Measurements from ENCODE around the gene WDR20.

WDR20 gene

GRCh38 chr14:102229739-102230092 is 90.0 kb downstream of the WDR20 start:
- TF ChIP-seq EP300 (IDR thresholded peaks at IDR 0.05; ENCODE audit: borderline replicate concordance) = no peak
- no peak for TF ChIP-seq REST (IDR thresholded peaks at IDR 0.05; ENCODE audit: low read depth)
- no peak for TF ChIP-seq CREB1 (IDR thresholded peaks at IDR 0.05; ENCODE audit: low read depth)
- no peak for TF ChIP-seq TCF12 (IDR thresholded peaks at IDR 0.05; ENCODE audit: low read depth)
- TF ChIP-seq CEBPB (IDR thresholded peaks at IDR 0.05) = no peak
- TF ChIP-seq NFIC (IDR thresholded peaks at IDR 0.05) = no peak
- TF ChIP-seq TAF1 (IDR thresholded peaks at IDR 0.05; ENCODE audit: low read depth) = no peak
- no peak for TF ChIP-seq TEAD4 (IDR thresholded peaks at IDR 0.05)
- TF ChIP-seq ZBTB7A (IDR thresholded peaks at IDR 0.05; ENCODE audit: low read depth) = no peak
- TF ChIP-seq USF1 (IDR thresholded peaks at IDR 0.05) = no peak
- TF ChIP-seq EGR1 (IDR thresholded peaks at IDR 0.05) = no peak
- no peak for TF ChIP-seq RAD21 (IDR thresholded peaks at IDR 0.05; ENCODE audit: low read depth)
- no peak for TF ChIP-seq MAX (IDR thresholded peaks at IDR 0.05)
- TF ChIP-seq YY1 (IDR thresholded peaks at IDR 0.05; ENCODE audit: low read depth) = no peak
- TF ChIP-seq FOXM1 (IDR thresholded peaks at IDR 0.05; ENCODE audit: borderline replicate concordance, low read depth) = no peak

GRCh38 chr14:102230481-102231210 is 90.9 kb downstream of the WDR20 start:
- TF ChIP-seq MAX (IDR thresholded peaks at IDR 0.05) (no peak), EGR1 (IDR thresholded peaks at IDR 0.05) (no peak), ZBTB7A (IDR thresholded peaks at IDR 0.05; ENCODE audit: low read depth) (no peak), TCF12 (IDR thresholded peaks at IDR 0.05; ENCODE audit: low read depth) (no peak), NFIC (IDR thresholded peaks at IDR 0.05) (no peak), USF1 (IDR thresholded peaks at IDR 0.05) (no peak), EP300 (IDR thresholded peaks at IDR 0.05; ENCODE audit: borderline replicate concordance) (no peak), CREB1 (IDR thresholded peaks at IDR 0.05; ENCODE audit: low read depth) (no peak), RAD21 (IDR thresholded peaks at IDR 0.05; ENCODE audit: low read depth) (no peak), FOXM1 (IDR thresholded peaks at IDR 0.05; ENCODE audit: borderline replicate concordance, low read depth) (no peak), TEAD4 (IDR thresholded peaks at IDR 0.05) (no peak), REST (IDR thresholded peaks at IDR 0.05; ENCODE audit: low read depth) (no peak)

- no peak for TF ChIP-seq RAD21 (IDR thresholded peaks at IDR 0.05; ENCODE audit: low read depth)
- no peak for TF ChIP-seq NFIC (IDR thresholded peaks at IDR 0.05)
- TF ChIP-seq MAX (IDR thresholded peaks at IDR 0.05) = no peak
- TF ChIP-seq EP300 (IDR thresholded peaks at IDR 0.05; ENCODE audit: borderline replicate concordance) = no peak
- TF ChIP-seq TAF1 (IDR thresholded peaks at IDR 0.05; ENCODE audit: low read depth) = no peak
- no peak for TF ChIP-seq YY1 (IDR thresholded peaks at IDR 0.05; ENCODE audit: low read depth)
- no peak for TF ChIP-seq REST (IDR thresholded peaks at IDR 0.05; ENCODE audit: low read depth)
- TF ChIP-seq TEAD4 (IDR thresholded peaks at IDR 0.05) = no peak
- no peak for TF ChIP-seq USF1 (IDR thresholded peaks at IDR 0.05)
- no peak for TF ChIP-seq FOXM1 (IDR thresholded peaks at IDR 0.05; ENCODE audit: borderline replicate concordance, low read depth)
- TF ChIP-seq EGR1 (IDR thresholded peaks at IDR 0.05) = no peak
- TF ChIP-seq CEBPB (IDR thresholded peaks at IDR 0.05) = no peak
- TF ChIP-seq ZBTB7A (IDR thresholded peaks at IDR 0.05; ENCODE audit: low read depth) = no peak
- no peak for TF ChIP-seq CREB1 (IDR thresholded peaks at IDR 0.05; ENCODE audit: low read depth)
- no peak for TF ChIP-seq TCF12 (IDR thresholded peaks at IDR 0.05; ENCODE audit: low read depth)
These were observed 92.0 kb downstream of the WDR20 start for GRCh38 chr14:102231476-102232347.

All from Ishikawa (cell line).